Measurements from ENCODE around the gene GFOD2.
"Not testable (repeated sequence)": the region's sequence is repeated elsewhere in the genome, so short reads cannot be mapped to it uniquely, and the experiment has no call there.

GFOD2 gene

DNA sequence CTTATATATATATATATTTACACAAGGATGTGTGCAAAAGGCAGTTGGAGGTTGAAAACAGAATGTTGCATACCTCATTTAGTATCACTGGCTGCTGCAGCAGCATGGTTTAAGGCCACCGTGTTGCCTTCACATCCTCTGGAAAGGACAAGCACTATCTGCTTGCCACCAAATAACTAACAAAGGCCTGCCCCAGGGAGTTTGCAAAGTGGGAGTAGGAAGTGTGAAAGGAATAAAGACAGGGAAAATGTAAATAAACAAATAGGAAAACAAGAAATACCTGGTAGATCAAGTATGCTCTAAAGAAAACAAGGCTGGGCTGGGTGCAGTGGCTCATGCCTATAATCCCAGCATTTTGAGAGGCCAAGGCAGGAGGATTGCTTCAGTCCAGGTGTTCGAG lies 33.5 kb upstream of the GFOD2 start:
- TF ChIP-seq, protein P1, sequence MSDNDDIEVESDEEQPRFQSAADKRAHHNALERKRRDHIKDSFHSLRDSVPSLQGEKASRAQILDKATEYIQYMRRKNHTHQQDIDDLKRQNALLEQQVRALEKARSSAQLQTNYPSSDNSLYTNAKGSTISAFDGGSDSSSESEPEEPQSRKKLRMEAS (IDR thresholded peaks at IDR 0.05; ENCODE audit: low read depth, low read length): no peak
- TF ChIP-seq POLR2A (IDR thresholded peaks at IDR 0.05; ENCODE audit: extremely low read depth, insufficient read length): no peak
- no peak for TF ChIP-seq MYC (IDR thresholded peaks at IDR 0.05; ENCODE audit: low read depth, low read length)
- TF ChIP-seq, protein P2, sequence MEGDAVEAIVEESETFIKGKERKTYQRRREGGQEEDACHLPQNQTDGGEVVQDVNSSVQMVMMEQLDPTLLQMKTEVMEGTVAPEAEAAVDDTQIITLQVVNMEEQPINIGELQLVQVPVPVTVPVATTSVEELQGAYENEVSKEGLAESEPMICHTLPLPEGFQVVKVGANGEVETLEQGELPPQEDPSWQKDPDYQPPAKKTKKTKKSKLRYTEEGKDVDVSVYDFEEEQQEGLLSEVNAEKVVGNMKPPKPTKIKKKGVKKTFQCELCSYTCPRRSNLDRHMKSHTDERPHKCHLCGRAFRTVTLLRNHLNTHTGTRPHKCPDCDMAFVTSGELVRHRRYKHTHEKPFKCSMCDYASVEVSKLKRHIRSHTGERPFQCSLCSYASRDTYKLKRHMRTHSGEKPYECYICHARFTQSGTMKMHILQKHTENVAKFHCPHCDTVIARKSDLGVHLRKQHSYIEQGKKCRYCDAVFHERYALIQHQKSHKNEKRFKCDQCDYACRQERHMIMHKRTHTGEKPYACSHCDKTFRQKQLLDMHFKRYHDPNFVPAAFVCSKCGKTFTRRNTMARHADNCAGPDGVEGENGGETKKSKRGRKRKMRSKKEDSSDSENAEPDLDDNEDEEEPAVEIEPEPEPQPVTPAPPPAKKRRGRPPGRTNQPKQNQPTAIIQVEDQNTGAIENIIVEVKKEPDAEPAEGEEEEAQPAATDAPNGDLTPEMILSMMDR (IDR thresholded peaks at IDR 0.05; ENCODE audit: low read depth, low read length): no peak
- DNase-seq (ENCODE audit: low read depth): no peak
- H3K4me3 ChIP-seq (ENCODE audit: low read depth, low read length): no peak overlapping the region

DNA sequence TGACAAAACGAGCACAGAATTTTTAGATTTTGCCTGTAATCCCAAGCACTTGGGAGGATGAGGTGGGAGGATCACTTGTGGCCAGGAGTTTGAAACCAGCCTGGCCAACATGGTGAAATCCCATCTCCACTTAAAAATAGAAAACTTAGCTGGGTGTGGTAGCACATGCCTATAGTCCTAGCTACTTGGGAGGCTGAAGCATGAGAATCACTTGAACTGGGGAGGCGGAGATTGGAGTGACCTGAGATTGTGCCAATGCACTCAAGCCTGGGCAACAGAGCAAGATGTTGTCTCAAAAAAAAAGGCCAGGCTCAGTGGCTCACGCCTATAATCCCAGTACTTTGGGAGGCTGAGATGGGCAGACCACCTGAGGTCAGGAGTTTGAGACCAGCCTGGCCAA lies 32.2 kb upstream of the GFOD2 start:
- not testable (repeated sequence) for DNase-seq (ENCODE audit: low read depth); H3K4me3 ChIP-seq (ENCODE audit: low read depth, low read length)

DNA sequence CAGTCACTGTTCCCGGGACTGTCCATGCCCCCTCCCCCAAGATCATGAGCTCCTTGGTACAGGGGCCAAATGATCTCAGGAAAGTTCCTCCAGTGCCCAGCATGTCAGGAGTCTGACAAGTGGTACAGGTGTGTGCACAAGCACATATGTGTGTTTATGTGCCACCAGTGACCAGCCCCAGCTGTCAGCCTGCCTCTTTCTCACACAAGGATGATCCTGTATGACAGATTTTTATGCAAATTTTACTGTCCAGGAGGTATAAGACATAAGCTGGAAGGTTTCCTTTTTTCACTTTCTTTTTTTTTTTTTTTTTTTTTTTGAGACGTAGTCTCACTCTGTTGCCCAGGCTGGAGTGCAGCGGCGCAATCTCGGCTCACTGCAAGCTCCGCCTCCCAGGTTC lies 31.4 kb upstream of the GFOD2 start:
- H3K4me3 ChIP-seq (ENCODE audit: low read depth, low read length): no peak overlapping the region
- DNase-seq (ENCODE audit: low read depth): no peak
- no peak for TF ChIP-seq POLR2A (IDR thresholded peaks at IDR 0.05; ENCODE audit: extremely low read depth, insufficient read length)
- TF ChIP-seq MYC (IDR thresholded peaks at IDR 0.05; ENCODE audit: low read depth, low read length): no peak
- TF ChIP-seq, protein P1 (IDR thresholded peaks at IDR 0.05; ENCODE audit: low read depth, low read length): no peak
- TF ChIP-seq, protein P2 (IDR thresholded peaks at IDR 0.05; ENCODE audit: low read depth, low read length): no peak

DNA sequence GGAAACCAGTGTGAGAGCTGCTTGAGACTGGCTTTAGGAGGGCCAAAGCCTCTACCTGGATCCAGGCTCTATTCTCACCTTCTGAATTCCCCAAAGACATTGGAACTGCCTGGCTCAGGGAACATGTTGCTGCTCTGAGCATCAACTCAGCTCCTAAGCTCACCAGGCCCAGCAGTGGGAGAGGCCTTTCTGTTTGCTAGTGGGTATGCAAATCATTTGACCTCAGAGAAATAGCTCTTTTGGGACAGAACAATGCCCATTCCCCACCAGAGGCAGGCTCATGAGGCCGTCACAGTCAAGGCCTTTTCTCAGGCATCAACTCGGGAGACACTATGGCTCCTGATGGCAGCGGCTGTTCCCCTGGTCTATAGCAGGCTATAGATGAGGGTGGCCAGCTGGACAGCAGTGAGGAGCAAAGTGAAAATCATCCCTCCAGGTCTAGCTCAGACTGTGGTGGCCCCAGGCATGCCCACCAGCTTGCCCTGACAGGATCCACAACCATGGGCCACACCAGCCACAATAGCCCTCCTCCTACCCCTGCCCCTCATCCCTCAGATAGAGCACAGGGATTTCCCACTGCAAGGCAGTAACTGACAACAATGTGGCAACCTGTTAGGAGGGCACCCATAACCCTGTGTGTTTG lies 30.4 kb upstream of the GFOD2 start:
- no peak overlapping the region for H3K4me3 ChIP-seq (ENCODE audit: low read depth, low read length)
- TF ChIP-seq POLR2A (IDR thresholded peaks at IDR 0.05; ENCODE audit: extremely low read depth, insufficient read length) (no peak), MYC (IDR thresholded peaks at IDR 0.05; ENCODE audit: low read depth, low read length) (no peak)
- TF ChIP-seq, protein P1 (IDR thresholded peaks at IDR 0.05; ENCODE audit: low read depth, low read length): no peak
- TF ChIP-seq, protein P2 (IDR thresholded peaks at IDR 0.05; ENCODE audit: low read depth, low read length): no peak
- no peak for DNase-seq (ENCODE audit: low read depth)

DNA sequence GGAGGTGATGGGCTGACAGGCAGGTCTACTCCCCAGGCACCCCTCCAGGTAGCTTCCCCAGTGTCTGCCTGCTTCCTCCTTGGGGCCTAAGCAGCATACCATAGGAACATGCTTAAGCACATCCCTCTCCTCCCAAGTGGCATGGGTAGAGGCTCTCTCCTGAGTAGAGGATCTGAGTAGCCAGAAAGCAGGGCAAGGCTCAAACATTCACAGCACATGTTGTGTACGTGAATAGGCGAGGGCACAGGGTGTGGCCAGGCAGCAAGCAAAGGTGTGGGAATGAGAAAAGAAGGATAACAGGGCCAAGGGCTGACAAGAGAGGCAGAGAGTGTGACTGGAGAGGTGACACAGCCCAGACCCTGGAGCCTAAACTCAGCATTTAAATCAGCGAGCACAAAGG lies 29.7 kb upstream of the GFOD2 start:
- no peak for DNase-seq (ENCODE audit: low read depth)
- TF ChIP-seq MYC (IDR thresholded peaks at IDR 0.05; ENCODE audit: low read depth, low read length) (no peak), POLR2A (IDR thresholded peaks at IDR 0.05; ENCODE audit: extremely low read depth, insufficient read length) (no peak)
- TF ChIP-seq, protein P1 (IDR thresholded peaks at IDR 0.05; ENCODE audit: low read depth, low read length): no peak
- TF ChIP-seq, protein P2 (IDR thresholded peaks at IDR 0.05; ENCODE audit: low read depth, low read length): no peak
- H3K4me3 ChIP-seq (ENCODE audit: low read depth, low read length): no peak overlapping the region

DNA sequence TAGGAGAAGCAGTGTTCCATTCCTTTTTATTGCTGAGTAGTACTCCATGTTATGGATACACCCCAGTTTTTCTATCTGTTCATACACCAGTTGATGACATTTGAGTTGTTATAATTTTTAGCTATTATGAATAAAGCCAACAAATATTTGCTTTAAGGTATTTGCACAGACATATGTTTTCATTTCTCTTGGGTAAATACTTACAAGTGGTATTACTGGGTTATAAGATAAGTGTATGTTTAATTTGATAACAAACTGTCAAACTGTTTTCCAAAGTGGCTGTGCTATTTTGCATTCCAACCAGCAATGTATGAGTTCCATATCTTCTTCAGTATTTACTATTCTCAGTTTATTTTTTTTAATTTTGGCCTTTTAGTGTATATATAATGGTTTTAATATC lies 27.7 kb upstream of the GFOD2 start:
- TF ChIP-seq, protein P2 (IDR thresholded peaks at IDR 0.05; ENCODE audit: low read depth, low read length): no peak
- no peak for TF ChIP-seq POLR2A (IDR thresholded peaks at IDR 0.05; ENCODE audit: extremely low read depth, insufficient read length)
- TF ChIP-seq, protein P1 (IDR thresholded peaks at IDR 0.05; ENCODE audit: low read depth, low read length): no peak
- DNase-seq (ENCODE audit: low read depth): no peak
- no peak overlapping the region for H3K4me3 ChIP-seq (ENCODE audit: low read depth, low read length)
